PC-3 (cell line): ENCODE results near the gene BCAS3. TPM values are rescaled to one million over a fixed set of nuclear protein-coding genes. Genes with fewer than 3 reads are reported as not detected.

Experiments used
- ATAC-seq: fragments of 200-7000 bp; cut with Tn5 transposase; 2 replicates; pipeline ENCODE4 v1.9.1; 2020; ENCODE audit warnings: mild to moderate bottlenecking, moderate library complexity
- BruUV-seq: library from RNA; stranded (reverse); fragments of 400-500 nt; replicated peaks from 2 replicates; lab custom pipeline; 2021; lab: Mats Ljungman, UMichigan
- CTCF ChIA-PET: fragments of 300-600 bp; sonication (Branson Sonifier 250); formaldehyde crosslinking; loops from one replicate; lab custom pipeline; 2022; ENCODE audit warnings: antibody characterized with exemption; lab: Charles Lee
- POLR2A ChIA-PET: fragments of 300-600 bp; sonication (Branson Sonifier 250); formaldehyde crosslinking; loops from one replicate; lab custom pipeline; 2022; ENCODE audit warnings: antibody characterized with exemption; ENCODE audit not compliant: unreplicated experiment; lab: Charles Lee
- DNase-seq: peaks from one replicate; pipeline ENCODE4 v3.0.0-alpha.2; 2015
- H2AFZ ChIP-seq: fragments of 300-600 bp; sonication (generic); 2 replicates; pipeline ENCODE4 v1.6.0; 2016; ENCODE audit warnings: antibody characterized with exemption, low read length
- H3F3A ChIP-seq: fragments of 300-600 bp; sonication (generic); one replicate; pipeline ENCODE4 v1.6.0; 2017; ENCODE audit warnings: antibody characterized with exemption, low read length, control low read depth, mild to moderate bottlenecking; ENCODE audit not compliant: unreplicated experiment
- H3K27ac ChIP-seq: fragments of 300-600 bp; sonication (generic); 2 replicates; pipeline ENCODE4 v1.5.1; 2016; ENCODE audit warnings: mild to moderate bottlenecking, low read length
- H3K27me3 ChIP-seq: fragments of 300-600 bp; sonication (generic); 2 replicates; pipeline ENCODE4 v1.6.1; 2016; ENCODE audit warnings: low read length, mixed read lengths
- H3K36me3 ChIP-seq: fragments of 300-600 bp; sonication (generic); 2 replicates; pipeline ENCODE4 v1.6.1; 2016; ENCODE audit warnings: low read depth, mixed run types, low read length, mixed read lengths
- H3K4me1 ChIP-seq: fragments of 300-600 bp; sonication (generic); 2 replicates; pipeline ENCODE4 v1.5.1; 2016; ENCODE audit warnings: low read length; ENCODE audit not compliant: insufficient read depth
- H3K4me2 ChIP-seq: fragments of 300-600 bp; sonication (generic); 2 replicates; pipeline ENCODE4 v1.6.0; 2016; ENCODE audit warnings: low read length
- H3K4me3 ChIP-seq: fragments of 300-600 bp; sonication (generic); 2 replicates; pipeline ENCODE4 v1.5.1; 2016; ENCODE audit warnings: mild to moderate bottlenecking, low read length, mixed read lengths
- H3K79me2 ChIP-seq: fragments of 300-600 bp; sonication (generic); 2 replicates; pipeline ENCODE4 v1.6.1; 2017; ENCODE audit warnings: low read length, mixed read lengths
- H3K9ac ChIP-seq: fragments of 300-600 bp; sonication (generic); 2 replicates; pipeline ENCODE4 v1.6.0; 2016; ENCODE audit warnings: mild to moderate bottlenecking, low read length
- H3K9me2 ChIP-seq: fragments of 300-600 bp; sonication (generic); replicated peaks from 2 replicates; pipeline ENCODE4 v1.6.1; 2016; ENCODE audit warnings: mixed run types, low read length, mixed read lengths
- H3K9me3 ChIP-seq: fragments of 300-600 bp; sonication (generic); 2 replicates; pipeline ENCODE4 v1.6.1; 2016; ENCODE audit warnings: low read length, mixed read lengths
- H4K20me1 ChIP-seq: fragments of 300-600 bp; sonication (generic); 2 replicates; pipeline ENCODE4 v1.6.1; 2016; ENCODE audit warnings: low read length, mixed read lengths
- EZH2 ChIP-seq: fragments of 300-600 bp; sonication (generic); IDR thresholded peaks from one replicate; pipeline ENCODE4 v1.6.1; 2017; ENCODE audit warnings: antibody characterized with exemption, mild to moderate bottlenecking, low read length; ENCODE audit not compliant: unreplicated experiment
- EZH2phosphoT487 ChIP-seq: fragments of 300-600 bp; sonication (generic); IDR thresholded peaks from 2 replicates; pipeline ENCODE4 v1.6.1; 2018; ENCODE audit warnings: mild to moderate bottlenecking, antibody characterized with exemption, low read length, borderline replicate concordance
- intact Hi-C: fragments of 100-400 bp; cut with micrococcal nuclease; formaldehyde crosslinking; loops from 2 replicates; pipeline ENCODE4 v1.9.0; 2023
- total RNA-seq: library from RNA; depleted of rRNA; stranded (reverse); fragments of >200 nt; gene quantifications from 2 replicates; pipeline ENCODE4 v1.2.3, GENCODE V29; 2014
- TF ChIP-seq, protein P1 (sequence below): fragments of 300-600 bp; sonication (generic); conservative IDR thresholded peaks from 2 replicates; pipeline ENCODE4 v1.5.1; 2017; ENCODE audit warnings: antibody characterized with exemption, low read depth, mild to moderate bottlenecking, low read length

The BCAS3 gene
- total RNA-seq, 1 experiment from 2014 or later, result 25.9 TPM

DNA sequence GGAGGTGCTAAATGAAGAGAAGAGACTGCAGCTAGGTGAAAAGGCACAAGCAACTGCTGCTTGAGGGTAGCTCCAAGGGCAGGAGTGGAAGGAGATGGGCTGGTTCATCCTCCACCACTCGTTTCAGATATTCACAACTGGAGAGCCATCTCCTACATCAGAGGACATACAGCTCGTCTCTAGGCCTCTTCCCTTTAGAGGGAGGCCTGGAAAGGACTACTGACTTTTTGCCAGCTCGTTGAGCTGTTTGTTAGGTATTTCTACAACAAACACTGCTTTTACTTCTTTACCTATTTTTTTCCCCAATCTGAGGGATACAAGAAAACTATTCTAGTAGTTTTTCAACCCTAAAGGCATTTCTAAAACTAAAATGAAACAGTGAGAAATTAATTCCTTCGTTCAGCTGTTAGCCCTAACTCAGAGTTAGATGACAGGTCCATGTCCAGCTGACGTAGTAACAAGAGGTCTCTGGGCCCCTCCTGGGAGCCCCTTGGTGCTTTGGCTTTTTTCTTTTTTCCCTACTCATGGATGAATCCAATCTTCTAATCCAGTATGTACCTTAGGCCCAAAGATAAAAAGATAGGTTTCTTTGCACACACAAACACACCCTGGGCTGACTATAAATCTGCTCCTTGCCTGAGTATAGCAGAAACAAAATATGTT lies 674.2 kb downstream of the BCAS3 start:
- intact Hi-C loops, result no loop called here
- Histone ChIP-seq H3F3A (no peaks in the 10 kb centered on the region), H3K9me3 (no peaks in the 10 kb centered on the region), H3K36me3 (no peaks in the 10 kb centered on the region), H3K4me1 (peaks cover 15% of the 10 kb centered on the region), H3K9ac (no peak overlapping the region), H3K27ac (no peak overlapping the region), H3K4me2 (no peak overlapping the region), H3K79me2 (no peaks in the 10 kb centered on the region), H3K27me3 (no peaks in the 10 kb centered on the region), H3K4me3 (no peak overlapping the region), H3K9me2 (no peaks in the 10 kb centered on the region), H4K20me1 (no peaks in the 10 kb centered on the region), H2AFZ (no peak overlapping the region)
- TF ChIP-seq, protein P1, sequence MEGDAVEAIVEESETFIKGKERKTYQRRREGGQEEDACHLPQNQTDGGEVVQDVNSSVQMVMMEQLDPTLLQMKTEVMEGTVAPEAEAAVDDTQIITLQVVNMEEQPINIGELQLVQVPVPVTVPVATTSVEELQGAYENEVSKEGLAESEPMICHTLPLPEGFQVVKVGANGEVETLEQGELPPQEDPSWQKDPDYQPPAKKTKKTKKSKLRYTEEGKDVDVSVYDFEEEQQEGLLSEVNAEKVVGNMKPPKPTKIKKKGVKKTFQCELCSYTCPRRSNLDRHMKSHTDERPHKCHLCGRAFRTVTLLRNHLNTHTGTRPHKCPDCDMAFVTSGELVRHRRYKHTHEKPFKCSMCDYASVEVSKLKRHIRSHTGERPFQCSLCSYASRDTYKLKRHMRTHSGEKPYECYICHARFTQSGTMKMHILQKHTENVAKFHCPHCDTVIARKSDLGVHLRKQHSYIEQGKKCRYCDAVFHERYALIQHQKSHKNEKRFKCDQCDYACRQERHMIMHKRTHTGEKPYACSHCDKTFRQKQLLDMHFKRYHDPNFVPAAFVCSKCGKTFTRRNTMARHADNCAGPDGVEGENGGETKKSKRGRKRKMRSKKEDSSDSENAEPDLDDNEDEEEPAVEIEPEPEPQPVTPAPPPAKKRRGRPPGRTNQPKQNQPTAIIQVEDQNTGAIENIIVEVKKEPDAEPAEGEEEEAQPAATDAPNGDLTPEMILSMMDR, result no peak
- TF ChIP-seq EZH2, result no peak
- no peak for TF ChIP-seq EZH2phosphoT487
- CTCF ChIA-PET, result interaction anchor here (0.6 kb wide), 1 partner anchor 16 kb away, joined by 3 read pairs; no protein-coding TSS in a partner anchor
- DNase-seq (no peak), ATAC-seq (no peak)
- no TSS peak for BruUV-seq
- POLR2A ChIA-PET, result no interaction called here

DNA sequence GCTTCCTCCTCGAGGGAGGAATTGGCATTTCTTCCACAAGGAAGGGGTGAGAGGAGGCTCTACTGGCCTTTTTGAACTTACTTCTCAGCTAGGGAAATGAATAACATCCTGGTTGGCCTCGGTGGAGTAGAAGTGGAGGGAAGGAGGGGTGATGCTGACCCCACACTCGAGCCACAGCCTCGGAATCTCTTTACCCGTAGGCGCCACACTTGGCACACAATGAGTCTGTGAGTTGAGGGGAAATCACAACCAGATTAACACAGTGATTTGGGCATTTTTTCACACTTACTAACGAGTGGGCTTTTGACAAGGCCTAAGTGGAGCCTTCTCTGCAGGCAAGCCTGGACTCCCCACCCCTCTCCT lies 674.7 kb downstream of the BCAS3 start:
- no peaks in the 10 kb centered on the region for H3K79me2 ChIP-seq
- no peak overlapping the region for H3K27ac ChIP-seq
- no peaks in the 10 kb centered on the region for H3K27me3 ChIP-seq
- no peaks in the 10 kb centered on the region for H4K20me1 ChIP-seq
- DNase-seq (no peak), ATAC-seq (no peak)
- H3K9ac ChIP-seq, result no peak overlapping the region
- no peak overlapping the region for H3K4me2 ChIP-seq
- POLR2A ChIA-PET, result no interaction called here
- H3K9me3 ChIP-seq, result no peaks in the 10 kb centered on the region
- H3K36me3 ChIP-seq, result no peaks in the 10 kb centered on the region
- no peak overlapping the region for H2AFZ ChIP-seq
- TF ChIP-seq EZH2phosphoT487 (no peak), EZH2 (no peak)
- TF ChIP-seq, protein P1, result no peak
- no TSS peak for BruUV-seq
- H3K4me3 ChIP-seq, result no peak overlapping the region
- H3F3A ChIP-seq, result no peaks in the 10 kb centered on the region
- H3K9me2 ChIP-seq, result no peaks in the 10 kb centered on the region
- CTCF ChIA-PET, result no interaction called here
- peaks cover 17% of the 10 kb centered on the region for H3K4me1 ChIP-seq
- intact Hi-C loops, result no loop called here

DNA sequence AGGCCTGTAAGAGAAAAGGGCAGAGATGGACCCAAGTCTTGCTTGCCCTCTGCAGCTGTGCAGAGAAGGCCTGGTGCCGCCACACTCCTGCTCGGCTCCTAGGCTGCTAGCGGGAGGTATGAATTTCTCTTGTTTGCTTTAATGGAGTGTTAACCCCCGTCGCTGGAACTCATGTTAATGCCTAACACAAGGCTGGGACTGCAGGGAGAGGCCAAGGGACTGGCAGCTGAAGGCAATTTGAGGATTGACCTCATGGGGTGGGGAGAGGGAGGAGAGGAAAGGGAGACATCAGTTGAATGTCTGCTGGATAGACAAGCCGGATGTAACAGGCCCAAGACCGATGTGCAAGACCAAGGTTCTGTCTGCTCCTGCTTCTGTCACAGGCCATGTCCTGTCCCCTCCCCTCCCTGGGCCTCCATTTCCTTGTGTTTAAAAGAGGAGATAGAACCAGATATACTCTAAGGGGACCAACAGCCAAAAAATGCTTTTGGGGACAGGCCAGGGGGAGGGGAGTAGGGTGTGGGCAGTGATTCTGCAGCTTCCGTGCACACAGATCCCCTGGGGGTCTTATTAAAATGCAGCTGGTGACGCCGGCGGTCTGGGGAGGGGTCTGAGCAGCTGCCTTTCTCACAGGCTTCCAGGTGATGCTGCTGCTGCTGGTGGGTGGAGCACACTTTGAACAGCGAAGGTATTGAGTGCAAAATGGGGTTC lies 675.3 kb downstream of the BCAS3 start:
- TF ChIP-seq, protein P1, result no peak
- TF ChIP-seq EZH2phosphoT487 (no peak), EZH2 (no peak)
- intact Hi-C loops, result no loop called here
- Histone ChIP-seq H3K79me2 (no peaks in the 10 kb centered on the region), H3K9me2 (no peaks in the 10 kb centered on the region), H3K27ac (no peak overlapping the region), H3K4me2 (no peak overlapping the region), H3F3A (no peaks in the 10 kb centered on the region), H4K20me1 (no peaks in the 10 kb centered on the region), H3K4me1 (peaks cover 17% of the 10 kb centered on the region), H3K27me3 (no peaks in the 10 kb centered on the region), H3K4me3 (no peak overlapping the region), H3K36me3 (no peaks in the 10 kb centered on the region), H2AFZ (no peak overlapping the region), H3K9me3 (no peaks in the 10 kb centered on the region), H3K9ac (no peak overlapping the region)
- no TSS peak for BruUV-seq
- ATAC-seq, result no peak
- POLR2A ChIA-PET, result no interaction called here
- DNase-seq, result no peak
- CTCF ChIA-PET, result no interaction called here
